GM12892 (cell line): ENCODE measurements around the gene CAPN11.

Experiments
- POLR2A ChIP-seq: IDR thresholded peaks from 2 replicates; pipeline ENCODE4 v1.6.1; 2011; ENCODE audit warnings: low read depth, low read length, control low read depth
- POLR2AphosphoS5 ChIP-seq: IDR thresholded peaks from 2 replicates; pipeline ENCODE4 v1.6.1; 2011; ENCODE audit warnings: low read depth, low read length, control low read depth
- TAF1 ChIP-seq: IDR thresholded peaks from 2 replicates; pipeline ENCODE4 v1.6.1; 2011; ENCODE audit warnings: low read depth, mild to moderate bottlenecking, control low read depth, low read length, borderline replicate concordance

DNA sequence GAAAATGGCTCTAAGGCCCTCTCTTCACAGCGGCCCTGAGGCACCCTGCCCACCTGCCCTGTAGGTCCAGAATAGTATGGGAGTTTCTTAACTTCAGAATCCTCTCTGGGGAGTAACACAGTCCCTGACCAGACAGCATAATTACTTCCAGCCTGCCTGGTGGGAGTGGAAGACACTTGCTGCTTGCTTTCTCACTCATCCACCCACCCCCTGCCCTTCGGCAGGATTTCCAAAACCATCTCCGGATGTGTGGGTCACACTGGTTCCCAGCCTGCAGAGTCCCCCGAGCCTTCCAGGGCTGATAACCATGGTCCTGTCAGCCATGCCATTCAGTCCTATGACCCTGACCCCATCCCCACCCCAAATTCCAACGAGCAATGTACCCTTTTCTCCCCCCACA is 70.2 kb downstream of the CAPN11 start:
- TF ChIP-seq POLR2AphosphoS5: no peak
- TF ChIP-seq POLR2A: no peak
- TF ChIP-seq TAF1: no peak
